IMR-90 (cell line): ENCODE measurements around the gene IGF1R. TPM values are rescaled to one million over a fixed set of nuclear protein-coding genes. Genes with fewer than 3 reads are reported as not detected.

Source experiments
- ATAC-seq: fragments of 200-7000 bp; cut with Tn5 transposase; 2 replicates; pipeline ENCODE4 v1.9.1; 2020; ENCODE audit warnings: low read depth, mild to moderate bottlenecking, moderate library complexity
- BruUV-seq: library from RNA; stranded (reverse); fragments of 400-500 nt; replicated peaks from 2 replicates; lab custom pipeline; 2021; lab: Mats Ljungman, UMichigan
- CTCF ChIA-PET: fragments of 300-600 bp; formaldehyde crosslinking; extraction: SDS; loops from one replicate; lab custom pipeline; 2021; ENCODE audit warnings: antibody characterized with exemption; lab: Yijun Ruan, JAX
- POLR2A ChIA-PET: fragments of 300-600 bp; sonication (Branson Sonifier 250); formaldehyde crosslinking; loops from one replicate; lab custom pipeline; 2022; ENCODE audit warnings: antibody characterized with exemption; ENCODE audit not compliant: unreplicated experiment; lab: Charles Lee
- DNase-seq: peaks from one replicate; pipeline ENCODE4 v3.0.0; 2013
- H2AFZ ChIP-seq: replicated peaks from 2 replicates; pipeline ENCODE3; 2013; ENCODE audit warnings: low read length, mild to moderate bottlenecking; ENCODE audit not compliant: poor library complexity
- H2AK5ac ChIP-seq: 2 replicates; pipeline ENCODE4 v1.6.1; 2013; ENCODE audit warnings: low read depth, low read length, inconsistent platforms
- H2AK9ac ChIP-seq: replicated peaks from 2 replicates; pipeline ENCODE3; 2013; ENCODE audit warnings: mild to moderate bottlenecking, low read depth, low read length, moderate library complexity; ENCODE audit not compliant: poor library complexity
- H2BK120ac ChIP-seq: 2 replicates; pipeline ENCODE4 v1.6.1; 2013; ENCODE audit warnings: low read depth, low read length, inconsistent platforms
- H2BK15ac ChIP-seq: 3 replicates; pipeline ENCODE4 v1.6.1; 2013; ENCODE audit warnings: low read depth, low read length, inconsistent platforms
- H2BK20ac ChIP-seq: 2 replicates; pipeline ENCODE4 v1.6.1; 2013; ENCODE audit warnings: low read depth, mild to moderate bottlenecking, inconsistent platforms, low read length, moderate library complexity
- H2BK5ac ChIP-seq: 2 replicates; pipeline ENCODE4 v1.6.1; 2013; ENCODE audit warnings: mild to moderate bottlenecking, low read depth, low read length, inconsistent platforms; ENCODE audit not compliant: poor library complexity, severe bottlenecking
- H3K14ac ChIP-seq: replicated peaks from 2 replicates; pipeline ENCODE4 v1.6.1; 2013; ENCODE audit warnings: low read depth, low read length, inconsistent platforms
- H3K18ac ChIP-seq: 2 replicates; pipeline ENCODE4 v1.6.1; 2013; ENCODE audit warnings: low read depth, low read length, control low read depth
- H3K23ac ChIP-seq: 2 replicates; pipeline ENCODE4 v1.6.1; 2013; ENCODE audit warnings: low read depth, low read length, inconsistent platforms
- H3K27ac ChIP-seq: 2 replicates; pipeline ENCODE4 v1.5.1; 2013; ENCODE audit warnings: mild to moderate bottlenecking, control low read depth, low read length; ENCODE audit not compliant: insufficient read depth
- H3K27me3 ChIP-seq: 2 replicates; pipeline ENCODE4 v1.6.1; 2013; ENCODE audit warnings: low read length; ENCODE audit not compliant: control insufficient read depth, insufficient read depth
- H3K36me3 ChIP-seq: 2 replicates; pipeline ENCODE4 v1.6.1; 2013; ENCODE audit warnings: low read length, mixed read lengths; ENCODE audit not compliant: control insufficient read depth, insufficient read depth
- H3K4ac ChIP-seq: 2 replicates; pipeline ENCODE4 v1.6.1; 2013; ENCODE audit warnings: low read depth, low read length, inconsistent platforms
- H3K4me1 ChIP-seq: 2 replicates; pipeline ENCODE4 v1.6.1; 2013; ENCODE audit warnings: low read length, mixed read lengths; ENCODE audit not compliant: control insufficient read depth, insufficient read depth
- H3K4me2 ChIP-seq: 2 replicates; pipeline ENCODE4 v1.6.1; 2013; ENCODE audit warnings: low read depth, mild to moderate bottlenecking, control low read depth, low read length, moderate library complexity
- H3K4me3 ChIP-seq: 2 replicates; pipeline ENCODE4 v1.5.1; 2013; ENCODE audit warnings: low read depth, mild to moderate bottlenecking, control low read depth, low read length, moderate library complexity; ENCODE audit not compliant: insufficient read depth
- H3K56ac ChIP-seq: 2 replicates; pipeline ENCODE4 v1.6.1; 2013; ENCODE audit warnings: low read length, inconsistent platforms; ENCODE audit not compliant: insufficient read depth; ENCODE audit errors: extremely low read depth
- H3K79me1 ChIP-seq, 2 experiments: 2 replicates each; pipeline ENCODE4 v1.6.1; 2013; ENCODE audit warnings: low read length in 2 of 2, inconsistent platforms in 1 of 2, low read depth in 1 of 2
- H3K9ac ChIP-seq: 2 replicates; pipeline ENCODE4 v1.6.1; 2013; ENCODE audit warnings: low read depth, low read length, control low read depth
- H3K9me1 ChIP-seq: 2 replicates; pipeline ENCODE4 v1.6.1; 2013; ENCODE audit warnings: low read length, inconsistent platforms; ENCODE audit not compliant: insufficient read depth
- H3K9me3 ChIP-seq: 2 replicates; pipeline ENCODE4 v1.6.1; 2013; ENCODE audit warnings: low read length; ENCODE audit not compliant: control insufficient read depth, insufficient read depth
- H4K20me1 ChIP-seq: 2 replicates; pipeline ENCODE4 v1.6.1; 2013; ENCODE audit warnings: low read length, inconsistent platforms; ENCODE audit not compliant: insufficient read depth
- H4K5ac ChIP-seq: 2 replicates; pipeline ENCODE4 v1.6.1; 2013; ENCODE audit warnings: mild to moderate bottlenecking, low read depth, low read length, control low read depth
- H4K8ac ChIP-seq, 2 experiments: 2 replicates each; pipeline ENCODE4 v1.6.1; 2013; ENCODE audit warnings: low read depth in 2 of 2, low read length in 2 of 2, control low read depth in 1 of 2, inconsistent platforms in 1 of 2
- H4K91ac ChIP-seq: 2 replicates; pipeline ENCODE4 v1.6.1; 2013; ENCODE audit warnings: low read depth, low read length, inconsistent platforms; ENCODE audit not compliant: insufficient read depth
- RCOR1 ChIP-seq: IDR thresholded peaks from 2 replicates; pipeline ENCODE4 v1.6.1; 2012; ENCODE audit warnings: mild to moderate bottlenecking, low read length, improper control_type of control experiment; ENCODE audit not compliant: insufficient replicate concordance
- WGBS, 2 experiments: methylation state at CpG; one replicate each; pipeline versions ENCODE4 v1.1.5 to v1.1.7; 2013; ENCODE audit warnings: missing lambda C conversion rate in 2 of 2; ENCODE audit not compliant: insufficient read length in 1 of 2; ENCODE audit errors: extremely low coverage in 2 of 2; 5-methylcytosine and 5-hydroxymethylcytosine counted together
- dilution Hi-C: fragments of 300-500 bp; cut with HindIII; formaldehyde crosslinking; loops from one replicate; pipeline ENCODE4 v1.14.3; 2018; ENCODE audit warnings: low sequenced_read_pairs; ENCODE audit not compliant: unreplicated experiment
- in situ Hi-C: fragments of 300-500 bp; cut with MboI; formaldehyde crosslinking; loops from 3 replicates; pipeline ENCODE4 v1.14.3; 2019; ENCODE audit warnings: low sequenced_read_pairs, inconsistent platforms, mixed read lengths
- intact Hi-C: fragments of 100-400 bp; cut with micrococcal nuclease; formaldehyde crosslinking; loops from 2 replicates; pipeline ENCODE4 v1.10.0; 2022
- polyA plus RNA-seq, 3 experiments: library from polyadenylated mRNA; depleted of rRNA; stranded (reverse); fragments of >200 nt; gene quantifications; 2 replicates each; pipeline ENCODE4 v1.2.3, GENCODE V29; 2012; ENCODE audit warnings: low replicate concordance in 1 of 3
- total RNA-seq: library from RNA; depleted of rRNA; stranded (reverse); fragments of >200 nt; gene quantifications from 2 replicates; pipeline ENCODE4 v1.2.3, GENCODE V29; 2012
- TF ChIP-seq, protein P1 (sequence below): fragments of 150-350 bp; IDR thresholded peaks from 2 replicates; pipeline ENCODE4 v1.6.1; 2017; ENCODE audit warnings: mild to moderate bottlenecking, antibody characterized with exemption, low read length, low read depth
- TF ChIP-seq, protein P2 (sequence below): fragments of 150-350 bp; IDR thresholded peaks from 2 replicates; pipeline ENCODE4 v1.6.1; 2016; ENCODE audit warnings: low read depth, mild to moderate bottlenecking, low read length, moderate library complexity, borderline replicate concordance

IGF1R gene
- total and polyA plus RNA-seq, 2 of the 4 experiments (the other 2 are of a cell fraction), result 24.0 to 24.9 TPM

DNA sequence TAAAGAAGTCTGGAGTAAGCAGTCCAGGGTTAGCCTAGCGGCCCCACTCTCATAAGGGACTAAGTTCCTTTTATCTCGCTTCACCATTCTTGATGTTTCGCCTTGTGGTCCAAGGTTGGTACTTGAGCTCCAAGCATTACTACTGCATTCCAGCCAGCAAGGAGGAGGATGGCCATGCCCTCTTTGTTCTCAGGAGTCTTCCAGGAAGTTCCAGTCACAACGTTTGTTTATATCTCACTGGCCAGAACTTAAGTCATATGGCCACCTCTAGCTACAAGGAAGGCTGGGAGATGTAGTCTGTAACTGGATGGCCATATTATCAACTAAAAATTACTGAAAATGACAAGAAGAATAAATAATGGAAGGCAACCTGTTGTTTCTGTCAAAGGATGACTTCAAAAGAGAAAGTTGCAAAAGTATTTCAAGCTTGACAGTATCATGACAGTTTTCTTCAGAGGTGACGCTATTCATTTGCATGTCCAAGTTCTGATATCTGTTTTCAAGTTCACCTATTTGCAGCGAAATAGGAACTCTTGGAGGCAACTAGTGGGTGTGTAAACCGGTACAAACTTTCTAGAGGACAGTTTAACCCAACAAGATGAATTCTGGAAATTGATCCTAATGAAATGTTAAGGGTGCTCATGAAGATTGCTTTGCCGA lies 240.6 kb downstream of the IGF1R start:
- intact Hi-C loops (no loop called here), dilution Hi-C loops (no loop called here), in situ Hi-C loops (loop anchor here (10.0 kb wide), 1 partner anchor 444 kb away; no protein-coding TSS in a partner anchor)
- peak overlapping the region; percentile 32 to 98 for H4K8ac ChIP-seq
- ChIA-PET CTCF (interaction anchor here (1.4 kb wide), 1 partner anchor 16 kb away, joined by 6 read pairs; no protein-coding TSS in a partner anchor), POLR2A (no interaction called here)
- peak overlapping the region; percentile 87 for H4K5ac ChIP-seq
- H4K20me1 ChIP-seq, result no peaks in the 10 kb centered on the region
- H2AFZ ChIP-seq, result peak overlapping the region; percentile 45
- peak overlapping the region; percentile 66 for H3K23ac ChIP-seq
- peaks cover 27 to 81% of the 10 kb centered on the region in 2 experiments for H3K79me1 ChIP-seq
- 0 out of 2 replicates have a peak overlapping the region, but pooled peaks have one; percentile 5 for H3K56ac ChIP-seq
- peaks cover 36% of the 10 kb centered on the region for H3K9me1 ChIP-seq
- H3K27ac ChIP-seq, result peak overlapping the region; percentile 65
- H3K9ac ChIP-seq, result no peak overlapping the region
- peak overlapping the region; percentile 99 for H2BK5ac ChIP-seq
- H3K4ac ChIP-seq, result peak overlapping the region; percentile 79
- peak overlapping the region; percentile 83 for H2BK120ac ChIP-seq
- no peak overlapping the region for H3K4me3 ChIP-seq
- WGBS, 2 experiments, result 94% methylated on average over 2 of the region's 8 CpGs; no CpG with 5 or more reads in 1 of the 2 experiments
- H3K4me2 ChIP-seq, result peak overlapping the region; percentile 1; the same call in 1 of the 2 replicates
- H2BK15ac ChIP-seq, result peak overlapping the region; percentile 72
- peak overlapping the region; percentile 89 for H2AK5ac ChIP-seq
- H3K36me3 ChIP-seq, result peaks cover 13% of the 10 kb centered on the region
- H3K4me1 ChIP-seq, result peaks cover 25% of the 10 kb centered on the region
- peak overlapping the region; percentile 75 for H2BK20ac ChIP-seq
- no peaks in the 10 kb centered on the region for H3K9me3 ChIP-seq
- BruUV-seq, result no TSS peak
- no peak for TF ChIP-seq RCOR1
- TF ChIP-seq, protein P1, sequence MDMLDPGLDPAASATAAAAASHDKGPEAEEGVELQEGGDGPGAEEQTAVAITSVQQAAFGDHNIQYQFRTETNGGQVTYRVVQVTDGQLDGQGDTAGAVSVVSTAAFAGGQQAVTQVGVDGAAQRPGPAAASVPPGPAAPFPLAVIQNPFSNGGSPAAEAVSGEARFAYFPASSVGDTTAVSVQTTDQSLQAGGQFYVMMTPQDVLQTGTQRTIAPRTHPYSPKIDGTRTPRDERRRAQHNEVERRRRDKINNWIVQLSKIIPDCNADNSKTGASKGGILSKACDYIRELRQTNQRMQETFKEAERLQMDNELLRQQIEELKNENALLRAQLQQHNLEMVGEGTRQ, result peak; percentile 73
- TF ChIP-seq, protein P2, sequence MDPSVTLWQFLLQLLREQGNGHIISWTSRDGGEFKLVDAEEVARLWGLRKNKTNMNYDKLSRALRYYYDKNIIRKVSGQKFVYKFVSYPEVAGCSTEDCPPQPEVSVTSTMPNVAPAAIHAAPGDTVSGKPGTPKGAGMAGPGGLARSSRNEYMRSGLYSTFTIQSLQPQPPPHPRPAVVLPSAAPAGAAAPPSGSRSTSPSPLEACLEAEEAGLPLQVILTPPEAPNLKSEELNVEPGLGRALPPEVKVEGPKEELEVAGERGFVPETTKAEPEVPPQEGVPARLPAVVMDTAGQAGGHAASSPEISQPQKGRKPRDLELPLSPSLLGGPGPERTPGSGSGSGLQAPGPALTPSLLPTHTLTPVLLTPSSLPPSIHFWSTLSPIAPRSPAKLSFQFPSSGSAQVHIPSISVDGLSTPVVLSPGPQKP, result no peak
- H2AK9ac ChIP-seq, result peak overlapping the region; percentile 45
- peak; percentile 86 for DNase-seq
- H4K91ac ChIP-seq, result peak overlapping the region; percentile 79
- no peaks in the 10 kb centered on the region for H3K27me3 ChIP-seq
- peak; percentile 55 for ATAC-seq
- peak overlapping the region; percentile 75 for H3K14ac ChIP-seq
- peak overlapping the region; percentile 55 for H3K18ac ChIP-seq
